HG02763 (cell line): ENCODE data around the gene GUCY2D.
"Not testable (repeated sequence)": the region's sequence is repeated elsewhere in the genome, so short reads cannot be mapped to it uniquely, and the experiment has no call there.

Experiments
- ATAC-seq: cut with Tn5 transposase; IDR thresholded peaks from one replicate; pipeline ENCODE4 v1.9.1; 2021; ENCODE audit warnings: mild to moderate bottlenecking, moderate library complexity; ENCODE audit not compliant: unreplicated experiment

The GUCY2D gene

GRCh38 chr17:8041249-8041928, 39.0 kb downstream of the GUCY2D start:
- ATAC-seq: no peak

GRCh38 chr17:8041979-8042378, 39.6 kb downstream of the GUCY2D start:
- ATAC-seq: no peak

- no peak for ATAC-seq
Measured at GRCh38 chr17:8044819-8045810, 42.7 kb downstream of the GUCY2D start.

- ATAC-seq: no peak
Measured at GRCh38 chr17:8046306-8046928, 44.0 kb downstream of the GUCY2D start.

GRCh38 chr17:8046929-8047768, 44.7 kb downstream of the GUCY2D start:
- no peak for ATAC-seq

- no peak for ATAC-seq
Measured at GRCh38 chr17:8047769-8048110, 45.3 kb downstream of the GUCY2D start.

GRCh38 chr17:8048236-8048635, 45.8 kb downstream of the GUCY2D start:
- no peak for ATAC-seq

- no peak for ATAC-seq
Measured at GRCh38 chr17:8048736-8049135, 46.3 kb downstream of the GUCY2D start.

- ATAC-seq: no peak
Measured at GRCh38 chr17:8051831-8052230, 49.4 kb downstream of the GUCY2D start.

GRCh38 chr17:8052256-8053252, 50.1 kb downstream of the GUCY2D start:
- no peak for ATAC-seq

- no peak for ATAC-seq
Measured at GRCh38 chr17:8053600-8053999, 51.2 kb downstream of the GUCY2D start.

GRCh38 chr17:8055851-8056231, 53.4 kb downstream of the GUCY2D start:
- ATAC-seq: no peak

- no peak for ATAC-seq
Measured at GRCh38 chr17:8056232-8056975, 54.0 kb downstream of the GUCY2D start.

GRCh38 chr17:8056976-8057625, 54.7 kb downstream of the GUCY2D start:
- no peak for ATAC-seq

GRCh38 chr17:8057691-8058114, 55.3 kb downstream of the GUCY2D start:
- ATAC-seq: no peak

- no peak for ATAC-seq
Measured at GRCh38 chr17:8059131-8059530, 56.7 kb downstream of the GUCY2D start.

GRCh38 chr17:8060274-8060673, 57.9 kb downstream of the GUCY2D start:
- no peak for ATAC-seq

GRCh38 chr17:8061851-8062250, 59.4 kb downstream of the GUCY2D start:
- ATAC-seq: not testable (repeated sequence)
